NOMO-1 treated with DMSO at 0.1 percent for 48 hours (cell line): ENCODE data around the gene GMIP.
"Not testable (repeated sequence)": the region's sequence is repeated elsewhere in the genome, so short reads cannot be mapped to it uniquely, and the experiment has no call there.

ENCODE experiments used
- DNase-seq: peaks from one replicate; lab custom pipeline; 2025; ENCODE audit not compliant: unreplicated experiment; lab: John Stamatoyannopoulos, UW

GMIP gene

GRCh38 chr19:19613506-19613905 lies 30.0 kb downstream of the GMIP start:
- no peak for DNase-seq

GRCh38 chr19:19610376-19611202 lies 32.9 kb downstream of the GMIP start:
- DNase-seq: no peak

- DNase-seq: not testable (repeated sequence)
These were observed 36.8 kb downstream of the GMIP start for GRCh38 chr19:19606686-19607085.

GRCh38 chr19:19606021-19606420 lies 37.4 kb downstream of the GMIP start:
- no peak for DNase-seq

- no peak for DNase-seq
These were observed 40.6 kb downstream of the GMIP start for GRCh38 chr19:19602713-19603324.

- no peak for DNase-seq
These were observed 41.2 kb downstream of the GMIP start for GRCh38 chr19:19602136-19602712.

- DNase-seq: no peak
These were observed 42.6 kb downstream of the GMIP start for GRCh38 chr19:19600793-19601330.

- DNase-seq: not testable (repeated sequence)
These were observed 44.6 kb downstream of the GMIP start for GRCh38 chr19:19598728-19599451.

- no peak for DNase-seq
These were observed 45.6 kb downstream of the GMIP start for GRCh38 chr19:19597809-19598306.

GRCh38 chr19:19595171-19595701 lies 48.2 kb downstream of the GMIP start:
- DNase-seq: no peak

GRCh38 chr19:19594381-19594780 lies 49.1 kb downstream of the GMIP start:
- DNase-seq: no peak

GRCh38 chr19:19592690-19593089 lies 50.8 kb downstream of the GMIP start:
- no peak for DNase-seq

GRCh38 chr19:19591133-19591825 lies 52.2 kb downstream of the GMIP start:
- DNase-seq: no peak

- no peak for DNase-seq
These were observed 54.9 kb downstream of the GMIP start for GRCh38 chr19:19588546-19588945.

GRCh38 chr19:19587771-19588170 lies 55.7 kb downstream of the GMIP start:
- no peak for DNase-seq

- DNase-seq: no peak
These were observed 59.1 kb downstream of the GMIP start for GRCh38 chr19:19584356-19584755.

GRCh38 chr19:19582471-19582870 lies 61.0 kb downstream of the GMIP start:
- no peak for DNase-seq

GRCh38 chr19:19581391-19581790 lies 62.1 kb downstream of the GMIP start:
- DNase-seq: no peak

GRCh38 chr19:19580418-19580817 lies 63.0 kb downstream of the GMIP start:
- no peak for DNase-seq
